Putamen (tissue), 1 donor: ENCODE measurements around the gene RNF32.
A peak's percentile ranks its signal among the peaks of the same experiment; 100 is the strongest.

ENCODE experiments used
- DNase-seq: peaks from one replicate; pipeline ENCODE4 v3.0.0-alpha.2; 2016; ENCODE audit warnings: low spot score

The RNF32 gene

DNA sequence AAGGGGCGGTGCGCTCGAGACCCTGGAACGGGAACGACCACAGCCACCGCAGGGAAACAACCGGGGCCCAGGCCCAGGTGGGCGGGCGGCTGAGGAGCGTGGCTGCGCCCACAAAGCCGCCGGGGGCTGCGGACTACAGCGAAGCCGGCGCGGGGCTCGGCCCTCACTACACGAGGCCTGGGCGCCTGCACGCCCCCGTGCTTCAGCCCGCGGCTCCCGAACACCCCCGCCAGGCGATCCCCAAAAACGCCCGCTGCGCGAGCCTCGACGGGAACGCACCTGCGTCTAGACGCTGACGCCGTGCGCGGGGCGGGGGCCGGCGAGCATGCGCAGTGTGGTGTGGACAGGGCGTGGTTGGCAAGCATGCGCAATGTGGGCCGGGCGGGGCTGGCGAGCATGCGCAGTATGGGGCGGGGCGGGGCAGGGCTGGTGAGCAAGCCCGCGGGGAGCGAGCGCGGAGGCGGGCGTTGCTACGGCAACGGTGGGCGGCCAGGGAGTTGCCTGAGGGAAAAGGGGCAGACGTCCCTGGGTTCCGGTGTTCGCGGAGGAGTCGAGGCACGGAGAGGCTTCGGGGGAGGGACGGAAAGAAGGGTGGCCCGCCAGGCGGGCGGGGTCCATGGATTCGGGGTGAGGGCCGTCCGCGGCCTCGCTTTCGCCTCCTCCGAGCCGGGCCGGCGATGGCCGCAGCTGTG lies at the start of gene RNF32:
Gene RNF32 (plus strand): TSS at position 518 of the 692 bp plus-strand sequence. CDS start 3,104 bp downstream, outside the sequence.
- peak; percentile 90 for DNase-seq

DNA sequence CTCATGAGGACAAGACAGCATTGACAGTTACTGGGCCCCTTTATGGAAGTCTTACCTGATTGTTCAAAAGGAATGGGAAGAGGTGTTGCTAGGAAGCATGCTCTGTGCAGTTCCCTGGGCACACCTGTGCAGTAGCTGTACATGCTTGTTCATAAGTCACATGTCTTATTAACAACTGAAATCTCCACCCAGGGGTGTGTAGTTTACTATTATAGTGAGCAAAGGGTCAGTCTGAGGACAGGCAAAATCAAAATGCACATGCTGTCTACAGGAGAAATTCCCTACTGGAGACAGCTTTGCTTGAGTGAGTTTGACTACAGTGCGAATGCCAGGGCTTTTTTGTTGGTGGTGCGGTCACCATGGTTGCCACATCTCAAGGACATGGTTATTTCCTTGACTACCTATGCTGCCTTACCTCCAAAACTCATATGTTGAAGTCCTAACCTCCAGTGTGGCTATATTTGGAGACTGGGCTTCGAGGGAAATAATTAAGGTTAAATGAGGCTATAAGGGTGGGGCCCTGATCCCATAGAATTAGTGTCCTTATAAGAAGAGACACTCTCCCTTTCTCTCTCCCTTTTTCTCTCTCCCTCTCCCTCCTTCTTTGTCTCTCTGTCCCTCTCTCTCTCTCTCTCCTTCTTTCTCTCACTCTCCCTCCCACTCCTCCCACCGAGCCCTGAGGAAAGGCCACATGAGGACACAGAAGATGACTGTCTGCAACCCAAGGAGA lies 48.3 kb upstream of the RNF32 start:
- no peak for DNase-seq

DNA sequence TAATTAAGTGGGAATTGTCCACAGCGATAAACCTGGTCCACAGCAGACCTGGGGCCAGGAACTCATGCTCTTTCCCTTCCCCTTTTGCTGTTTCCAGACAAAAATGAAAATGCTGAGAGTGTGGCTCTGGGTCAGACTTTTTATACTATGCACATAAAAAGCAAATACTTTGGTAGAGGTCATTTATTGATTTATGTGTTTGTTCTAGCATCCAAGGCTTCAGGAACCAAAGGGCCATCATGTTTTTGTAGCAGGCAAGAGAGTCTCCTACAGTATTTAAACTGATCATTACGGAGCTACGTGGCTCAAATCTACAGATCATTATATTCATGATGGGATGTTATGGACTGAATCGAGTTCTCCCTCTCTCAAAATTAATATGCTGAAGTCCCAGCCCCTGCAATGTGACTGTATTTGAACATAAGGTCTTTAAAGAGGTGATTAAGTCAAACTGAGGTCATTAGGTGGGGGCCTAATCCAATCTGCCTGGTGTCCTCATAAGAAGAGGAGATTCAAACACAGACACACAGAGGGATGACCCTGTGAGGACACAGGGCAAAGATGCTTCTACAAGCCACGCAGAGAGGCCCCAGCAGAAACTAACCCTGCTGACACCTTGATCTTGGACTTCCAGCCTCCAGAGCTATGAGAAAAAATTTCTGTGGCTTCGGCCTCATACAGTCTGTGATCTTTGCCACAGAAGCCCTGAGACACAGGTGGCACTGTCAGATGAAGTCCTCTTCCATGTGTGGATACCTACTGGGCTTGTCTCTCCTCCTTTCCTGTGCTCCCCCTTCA lies 46.1 kb upstream of the RNF32 start:
- DNase-seq, result no peak

DNA sequence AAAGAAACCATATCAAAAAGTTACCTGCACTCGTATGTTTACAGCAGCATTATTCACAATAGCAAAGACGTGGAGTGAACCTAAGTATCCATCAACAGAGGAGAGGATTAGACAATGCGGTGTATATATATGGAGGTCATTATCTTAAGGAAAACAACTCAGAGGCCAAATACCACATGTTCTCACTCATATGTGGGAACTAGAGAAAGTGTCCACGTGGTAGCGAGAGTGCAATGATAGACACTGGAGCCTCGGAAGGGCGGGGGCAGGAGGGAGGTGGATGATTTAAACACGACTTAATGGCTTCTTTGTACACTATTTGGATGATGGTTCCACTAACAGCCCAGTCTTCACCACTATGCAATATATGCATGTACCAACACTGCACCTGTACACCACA lies 40.1 kb upstream of the RNF32 start:
- DNase-seq, result no peak

DNA sequence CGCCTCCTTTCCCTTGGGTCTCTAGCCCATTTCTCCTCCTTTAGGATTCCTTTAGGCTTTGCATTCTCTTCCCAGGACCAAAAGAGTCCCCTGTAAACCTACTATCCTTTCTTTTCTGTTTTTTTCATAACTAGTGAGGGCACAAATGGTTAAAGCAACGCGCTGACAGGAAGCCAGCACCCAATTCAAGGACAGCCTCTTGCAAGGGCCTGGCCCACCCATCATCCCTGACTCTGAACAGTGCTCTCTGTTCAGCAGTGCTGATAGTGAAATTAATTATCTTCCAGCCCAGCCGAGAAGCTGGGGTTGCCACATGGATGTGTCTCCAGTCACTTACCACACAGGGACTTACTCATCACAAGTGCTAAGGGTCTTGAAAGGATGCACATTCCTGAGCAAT lies 38.3 kb upstream of the RNF32 start:
- DNase-seq, result no peak

DNA sequence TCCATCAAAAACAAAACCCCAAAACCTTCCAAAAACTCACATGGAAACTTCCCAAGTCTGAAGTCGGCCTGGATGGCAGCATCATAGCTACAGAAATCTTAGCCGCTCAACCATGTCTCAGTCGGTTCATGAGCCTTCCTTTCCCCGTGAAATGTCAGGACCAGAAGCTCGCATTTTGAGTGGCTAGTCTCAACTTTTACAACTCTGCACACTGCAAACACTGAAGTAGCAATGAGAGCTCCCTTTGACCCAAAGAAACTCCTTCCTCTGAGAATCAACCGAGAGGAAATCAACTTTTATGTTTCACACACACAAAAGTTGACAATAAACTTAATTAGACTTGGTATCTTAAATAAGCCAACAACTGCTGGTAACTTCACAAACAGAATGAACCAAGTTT lies 37.6 kb upstream of the RNF32 start:
- no peak for DNase-seq

DNA sequence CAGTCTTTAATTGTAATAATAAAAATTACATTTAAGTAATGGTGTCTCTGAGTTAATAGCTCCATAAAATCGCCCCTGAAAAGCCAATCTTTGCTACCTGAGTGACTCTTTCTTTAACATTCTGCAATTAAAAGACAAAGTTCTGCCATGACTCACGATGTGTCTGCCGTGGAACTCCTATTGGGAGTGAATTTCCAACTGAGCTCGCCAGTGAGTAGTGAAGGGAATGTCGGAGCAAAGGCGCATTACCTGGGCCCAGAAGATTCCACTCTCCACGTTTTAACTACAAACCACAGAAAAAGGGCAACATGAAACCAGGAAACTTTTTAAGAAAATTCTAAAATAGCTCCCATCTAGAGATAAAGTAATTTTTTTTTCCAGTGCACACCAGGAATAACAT lies 36.9 kb upstream of the RNF32 start:
- DNase-seq, result no peak

DNA sequence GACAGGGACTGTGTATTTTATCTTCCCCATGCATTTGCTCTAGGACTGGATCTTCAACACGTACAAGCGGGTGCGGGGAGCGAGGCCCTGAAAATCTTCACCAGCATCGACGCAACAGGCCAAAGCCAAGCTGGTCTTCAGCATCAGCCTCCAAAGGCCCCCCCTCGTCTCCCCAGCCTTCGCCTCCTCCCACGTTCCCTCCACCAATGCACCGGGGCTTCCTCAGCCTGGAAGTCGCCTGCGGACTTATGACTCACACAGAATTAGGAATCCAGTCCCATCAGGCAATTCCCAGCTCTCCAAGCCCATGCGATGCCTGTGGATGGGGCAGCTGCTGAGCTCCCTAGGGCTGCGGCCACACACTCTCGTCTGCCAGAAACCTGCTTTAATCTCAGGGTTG lies 36.3 kb upstream of the RNF32 start:
- no peak for DNase-seq

DNA sequence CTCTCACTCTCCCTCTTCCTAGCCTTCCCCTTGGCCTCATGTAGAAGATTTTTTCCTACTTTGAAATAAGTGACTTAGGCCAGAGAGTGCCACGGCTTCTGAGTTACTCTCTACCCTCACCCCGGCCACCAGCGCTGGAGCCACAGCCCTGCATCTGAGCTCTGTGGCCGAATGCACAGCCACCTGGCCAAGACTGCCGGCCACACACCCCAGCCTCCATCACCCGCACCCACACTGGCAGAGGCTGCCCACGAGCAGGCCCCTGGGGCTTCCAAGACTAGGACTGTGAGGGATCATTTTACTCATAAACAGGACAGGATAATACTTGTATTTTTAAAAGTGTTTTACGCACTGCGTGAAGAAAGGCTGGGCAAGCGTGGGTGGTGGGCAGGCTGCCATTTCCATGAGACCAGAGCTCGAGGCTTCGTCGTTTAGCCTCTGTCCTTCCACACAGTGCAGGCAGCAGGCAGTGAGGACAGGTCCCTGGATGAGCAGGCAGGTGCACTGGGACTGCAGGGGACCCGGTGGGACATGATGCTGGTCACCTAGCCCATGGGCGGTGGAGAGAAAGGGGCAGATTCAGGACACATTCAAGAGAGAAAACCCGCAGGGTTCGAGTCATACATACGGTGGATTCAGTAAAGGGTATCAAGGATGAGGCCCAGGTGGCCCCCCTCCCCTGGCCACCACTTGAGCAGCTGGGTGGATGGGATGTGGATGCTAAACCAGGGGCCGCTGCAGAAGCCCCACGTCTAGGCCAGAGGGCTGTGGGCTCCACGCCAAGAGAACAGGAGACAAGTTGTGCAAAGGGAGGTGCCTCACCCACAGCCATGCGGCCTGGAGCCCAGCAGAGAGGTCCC lies 35.5 kb upstream of the RNF32 start:
- no peak for DNase-seq

DNA sequence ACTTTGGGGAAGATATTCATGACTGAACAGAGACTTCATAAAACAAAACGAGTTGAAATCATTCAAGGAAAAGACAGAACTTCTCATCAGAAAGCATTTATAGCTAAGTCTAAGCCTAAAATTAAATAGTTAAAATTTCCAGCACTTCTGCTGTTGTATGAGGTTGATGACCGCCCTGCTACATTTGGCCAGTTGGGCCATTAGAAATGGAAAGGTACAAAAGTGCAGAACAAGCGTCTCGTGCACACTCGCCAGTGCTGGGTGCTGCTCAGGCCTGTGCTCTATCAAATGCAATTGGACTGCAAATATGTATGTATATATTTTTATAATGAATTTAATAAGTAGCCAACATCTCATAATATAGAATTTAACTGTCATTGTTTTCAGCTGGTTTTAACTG lies 34.4 kb upstream of the RNF32 start:
- DNase-seq, result no peak

DNA sequence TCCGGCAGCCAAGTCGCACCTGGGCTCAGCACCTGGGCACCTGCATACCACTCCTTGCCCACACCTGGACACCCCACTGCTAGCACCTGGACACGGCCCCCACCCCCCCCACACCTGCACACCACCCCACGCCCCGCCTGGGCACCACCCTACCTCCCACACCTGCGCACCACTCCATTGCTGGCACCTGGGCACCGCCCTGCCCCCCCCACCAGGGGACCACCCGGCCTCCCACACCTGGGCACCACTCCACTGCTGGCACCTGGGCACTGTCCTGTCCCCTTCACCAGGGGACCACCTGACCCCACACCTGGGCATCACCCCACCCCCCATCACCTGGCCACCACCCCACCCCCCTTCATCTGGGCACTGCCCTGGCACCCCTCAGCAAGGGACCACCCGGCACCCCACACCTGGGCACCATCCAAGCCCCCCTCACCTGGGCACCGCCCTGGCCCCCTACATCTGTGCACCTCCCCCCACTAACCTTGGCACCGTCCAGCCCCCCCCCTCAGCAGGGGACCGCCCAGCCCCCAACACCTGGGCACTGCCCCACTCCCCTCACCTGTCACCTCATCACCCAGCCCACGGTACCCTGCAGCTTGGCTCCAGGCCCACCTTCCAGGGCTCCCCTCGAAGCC lies 33.8 kb upstream of the RNF32 start:
- DNase-seq, result no peak

DNA sequence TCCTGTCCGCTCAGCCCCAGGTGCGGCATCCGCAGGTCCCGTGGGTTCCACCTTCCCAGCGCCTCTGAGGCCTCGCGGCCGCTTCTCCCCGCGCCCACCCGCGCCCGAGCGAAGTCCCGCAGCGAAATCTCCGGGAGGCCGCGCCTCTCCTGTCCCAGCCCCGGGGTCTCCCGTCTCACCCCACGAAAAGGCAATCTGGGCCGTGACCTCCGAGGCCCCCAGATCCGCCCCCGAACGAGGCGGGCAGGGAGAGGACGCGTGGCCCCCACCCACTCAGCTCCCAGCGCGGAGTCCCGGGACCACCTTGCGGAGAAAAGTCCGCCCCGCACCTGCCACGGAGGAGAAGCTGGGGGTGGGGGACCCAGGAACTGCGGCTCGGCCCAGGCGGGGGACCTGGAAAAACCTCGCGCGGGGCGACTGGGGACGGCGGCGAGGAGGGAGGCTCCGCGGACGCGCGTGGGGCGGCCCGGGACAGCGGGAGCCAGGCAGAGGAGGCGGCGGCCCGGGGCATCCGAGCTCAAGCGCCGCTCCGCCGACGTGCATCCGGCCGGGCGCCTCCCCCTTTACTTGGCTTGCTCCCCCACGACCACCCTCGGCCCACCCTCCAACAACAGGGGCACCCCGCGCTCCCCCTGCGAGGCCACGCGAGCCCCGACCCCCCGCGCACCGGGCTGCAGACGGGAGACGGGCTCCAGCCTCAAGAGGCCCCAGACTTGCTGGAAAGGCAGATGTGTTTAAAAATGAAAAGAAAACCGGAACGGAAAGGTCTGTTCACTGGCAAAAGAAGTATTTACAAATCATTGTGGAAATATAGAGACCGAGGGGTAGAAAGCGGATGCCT lies 33.0 kb upstream of the RNF32 start:
- no peak for DNase-seq

DNA sequence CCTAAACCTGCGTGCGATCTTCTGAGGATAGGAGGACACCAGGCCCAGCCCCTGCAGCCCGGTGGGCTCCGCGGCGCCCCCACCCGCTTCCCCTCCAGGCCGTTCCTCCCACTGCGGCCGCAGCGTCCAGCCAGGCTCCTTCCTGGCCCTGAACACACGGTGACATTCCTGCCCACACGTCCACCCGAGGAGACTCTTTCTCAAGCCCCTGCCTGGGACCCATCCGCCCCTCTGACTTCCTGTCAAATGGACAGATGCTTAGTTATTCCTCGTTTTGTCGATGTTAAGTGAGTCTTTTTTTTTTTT lies 32.4 kb upstream of the RNF32 start:
- no peak for DNase-seq

DNA sequence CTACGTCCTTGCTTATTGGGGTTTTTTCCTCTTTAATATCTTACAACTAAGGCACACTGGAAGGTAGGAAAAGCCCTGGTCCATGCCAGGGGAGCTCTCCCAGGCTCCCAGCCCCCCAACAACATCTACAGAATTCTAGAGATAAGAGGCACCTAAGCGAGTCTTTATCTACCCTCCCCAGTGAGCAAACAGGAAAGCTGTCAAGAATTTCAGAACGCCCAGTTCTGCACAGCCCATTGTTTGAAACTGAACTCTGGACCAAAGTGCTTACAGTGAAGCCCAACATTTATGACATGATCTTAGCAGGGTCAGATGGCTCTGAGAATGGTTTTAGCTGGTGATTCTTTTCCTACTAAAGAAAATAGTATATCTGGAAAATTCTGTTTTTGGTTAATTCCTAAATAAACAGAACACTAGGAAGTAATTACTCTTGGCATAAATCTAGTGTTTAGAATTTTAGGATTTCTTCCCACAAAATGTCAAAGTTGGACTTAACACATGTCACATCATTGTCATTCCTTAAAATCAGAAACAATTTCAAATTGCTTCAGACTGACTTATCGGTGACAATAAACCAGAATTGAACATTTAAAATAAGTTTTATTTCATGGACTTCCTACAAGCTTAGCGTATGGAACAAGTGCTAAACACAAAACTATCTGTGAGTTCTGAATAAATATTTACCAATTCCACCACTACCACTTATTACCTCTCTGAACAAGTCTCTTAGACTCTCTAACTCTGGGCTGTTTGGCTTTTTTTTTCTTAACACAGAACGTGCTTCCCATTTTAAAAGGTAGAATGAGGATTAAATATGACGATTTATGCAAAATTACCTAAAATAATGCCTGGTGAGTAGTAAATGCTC lies 31.3 kb upstream of the RNF32 start:
- DNase-seq, result no peak

DNA sequence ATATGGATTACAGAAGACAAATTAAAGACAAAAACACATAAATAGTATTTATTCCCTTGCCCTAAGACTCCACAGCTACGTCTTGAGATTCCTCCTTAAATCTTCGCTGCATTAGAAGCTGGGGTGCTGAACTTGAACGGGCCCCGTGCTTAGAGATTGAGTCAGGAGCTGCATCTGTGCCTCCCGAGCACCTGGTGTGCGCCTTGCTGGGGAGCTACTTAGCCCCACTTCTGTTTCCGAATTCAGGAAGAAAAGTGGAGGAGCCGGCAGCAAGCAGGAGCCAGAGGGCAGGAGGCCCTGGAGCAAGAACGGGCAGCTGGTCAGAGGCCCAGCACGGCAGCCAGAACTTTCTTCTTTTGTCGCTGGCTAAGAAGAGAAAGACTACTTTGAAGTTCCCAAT lies 30.4 kb upstream of the RNF32 start:
- DNase-seq, result no peak

DNA sequence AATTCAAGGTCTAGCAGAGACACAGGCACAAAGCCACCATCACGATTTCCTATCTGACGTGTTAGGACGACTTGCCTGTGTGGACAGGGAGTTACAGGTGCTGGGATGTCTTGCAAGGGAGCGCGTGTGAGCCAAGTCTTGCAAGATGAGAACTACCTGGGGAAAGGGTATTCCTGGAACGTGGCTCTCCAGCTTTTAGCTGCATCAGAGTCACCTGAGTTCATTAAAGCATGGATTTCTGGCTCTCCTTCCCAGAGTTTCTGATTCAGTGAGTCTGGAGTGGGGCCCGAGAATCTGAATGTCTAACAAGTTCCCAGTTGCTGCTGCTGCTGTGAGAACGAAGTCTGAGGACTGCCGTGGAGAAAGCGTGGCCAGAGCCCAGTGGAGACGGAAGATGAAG lies 30.0 kb upstream of the RNF32 start:
- no peak for DNase-seq

DNA sequence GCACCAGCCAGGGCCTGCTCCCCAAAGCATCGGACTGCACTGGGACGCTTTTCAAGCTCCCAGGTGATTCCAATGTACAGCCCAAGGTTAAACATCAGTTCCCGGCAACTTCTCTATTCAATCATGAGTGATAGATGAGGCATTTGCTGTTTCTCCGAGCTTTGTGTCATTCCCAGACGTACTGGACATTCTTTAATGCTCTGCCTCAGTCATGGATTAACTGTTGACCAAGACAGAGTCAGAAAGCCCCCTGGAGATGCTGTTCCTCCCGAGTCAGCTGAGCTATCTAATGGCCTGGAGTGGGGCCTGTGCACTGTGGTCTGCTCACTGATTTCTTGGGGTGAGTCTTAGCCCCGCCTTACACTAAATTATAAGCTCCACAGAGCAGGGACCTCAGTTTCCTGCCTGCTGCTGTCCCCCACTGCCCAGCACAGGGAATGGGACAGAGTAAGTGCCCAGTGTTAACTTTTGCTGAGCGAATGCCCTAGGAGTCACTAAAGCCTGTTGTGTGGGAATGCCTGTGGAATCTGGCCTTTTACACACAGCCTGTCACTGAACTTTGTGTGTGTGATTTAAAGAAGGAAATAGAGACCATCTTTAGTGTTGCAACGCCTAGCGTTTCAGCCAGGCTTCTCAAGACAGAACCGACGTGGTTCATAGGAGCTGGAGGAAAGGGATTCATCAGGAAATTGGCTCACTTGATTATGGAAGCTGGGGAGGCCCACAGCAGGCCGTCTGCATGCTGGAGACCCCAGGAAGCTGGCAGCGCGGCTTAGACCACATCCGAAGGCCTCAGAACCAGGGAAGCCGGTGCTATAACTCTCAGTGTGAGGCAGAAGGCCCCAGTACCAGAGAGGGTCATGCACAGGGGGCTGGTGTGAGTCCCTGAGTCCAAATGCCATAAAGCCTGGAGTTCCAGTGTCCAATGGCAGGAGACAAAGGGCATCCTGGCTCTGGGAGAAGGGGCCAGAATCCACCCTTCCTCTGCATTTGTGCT lies 29.3 kb upstream of the RNF32 start:
- no peak for DNase-seq

DNA sequence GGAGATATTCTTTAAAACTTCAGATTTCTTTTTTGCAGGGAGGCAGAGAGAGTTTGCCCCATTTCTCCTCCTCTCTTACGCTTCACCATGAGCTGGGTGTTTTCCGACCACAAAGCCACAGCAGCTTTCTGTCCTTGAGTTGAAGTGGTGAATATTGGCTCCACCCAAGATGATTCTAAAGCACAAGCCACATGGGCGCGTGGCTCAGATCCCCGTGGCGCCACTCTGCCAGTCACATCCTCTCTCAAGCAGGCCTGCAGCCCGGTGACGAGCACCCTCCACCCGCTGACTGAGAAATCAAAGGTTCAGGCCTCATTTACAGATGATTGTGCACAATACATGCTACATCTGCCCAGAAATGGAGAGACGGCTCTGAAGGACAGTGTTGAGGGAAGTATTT lies 27.6 kb upstream of the RNF32 start:
- DNase-seq, result no peak
